GM21381 (cell line): ENCODE measurements around the gene EEF1B2.
"Not testable (repeated sequence)": the region's sequence is repeated elsewhere in the genome, so short reads cannot be mapped to it uniquely, and the experiment has no call there.

Experiments
- ATAC-seq: cut with Tn5 transposase; IDR thresholded peaks from one replicate; pipeline ENCODE4 v1.9.1; 2021; ENCODE audit warnings: mild to moderate bottlenecking, moderate library complexity; ENCODE audit not compliant: unreplicated experiment

The EEF1B2 gene

GRCh38 chr2:206159346-206160124, at the start of gene EEF1B2, which contains the start of gene NDUFS1:
Gene EEF1B2 (plus strand): TSS chr2:206159895. CDS start chr2:206159980, 85 bp downstream.
Gene NDUFS1 (minus strand): TSS chr2:206159444. CDS start chr2:206153678, 5,766 bp downstream.
- peak; percentile 87 for ATAC-seq

- no peak for ATAC-seq
Observed at GRCh38 chr2:206112108-206112507, 47.6 kb upstream of the EEF1B2 start.

- no peak for ATAC-seq
Observed at GRCh38 chr2:206112846-206113547, 46.7 kb upstream of the EEF1B2 start.

GRCh38 chr2:206115026-206115578, 44.6 kb upstream of the EEF1B2 start:
- no peak for ATAC-seq

- ATAC-seq, result no peak
Observed at GRCh38 chr2:206116278-206116677, 43.4 kb upstream of the EEF1B2 start.

- ATAC-seq, result not testable (repeated sequence)
Observed at GRCh38 chr2:206122569-206122968, 37.1 kb upstream of the EEF1B2 start.

GRCh38 chr2:206125901-206126300, 33.8 kb upstream of the EEF1B2 start:
- ATAC-seq, result no peak

- no peak for ATAC-seq
Observed at GRCh38 chr2:206127656-206128055, 32.0 kb upstream of the EEF1B2 start.

GRCh38 chr2:206143451-206143850, 16.2 kb upstream of the EEF1B2 start:
- ATAC-seq, result no peak

- ATAC-seq, result no peak
Observed at GRCh38 chr2:206144383-206144782, 15.3 kb upstream of the EEF1B2 start.

- ATAC-seq, result no peak
Observed at GRCh38 chr2:206145665-206146064, 14.0 kb upstream of the EEF1B2 start.

GRCh38 chr2:206149330-206149729, 10.4 kb upstream of the EEF1B2 start:
- ATAC-seq, result no peak

- no peak for ATAC-seq
Observed at GRCh38 chr2:206150168-206150567, 9.5 kb upstream of the EEF1B2 start.

- ATAC-seq, result no peak
Observed at GRCh38 chr2:206150631-206151030, 9.1 kb upstream of the EEF1B2 start.

- no peak for ATAC-seq
Observed at GRCh38 chr2:206154197-206154596, 5.5 kb upstream of the EEF1B2 start.

GRCh38 chr2:206157014-206157413, 2.7 kb upstream of the EEF1B2 start:
- not testable (repeated sequence) for ATAC-seq

GRCh38 chr2:206158563-206159345, 941 bp upstream of the EEF1B2 start:
- peak; percentile 13 for ATAC-seq

GRCh38 chr2:206160125-206160806, 571 bp downstream of the EEF1B2 start:
- peak; percentile 46 for ATAC-seq

- no peak for ATAC-seq
Observed at GRCh38 chr2:206160807-206161179, 1.1 kb downstream of the EEF1B2 start.

- not testable (repeated sequence) for ATAC-seq
Observed at GRCh38 chr2:206162401-206162800, 2.7 kb downstream of the EEF1B2 start.
